ENCODE measurements around the gene FN1.

GRCh38 chr2:215357660-215358059 lies 78.2 kb downstream of the FN1 start:
- TF ChIP-seq CTCF (conservative IDR thresholded peaks at IDR 0.05; ENCODE audit: low read length) (no peak), EZH2phosphoT487 (IDR thresholded peaks at IDR 0.05; ENCODE audit: borderline replicate concordance) (no peak)
